SJSA1 (cell line): ENCODE results near the gene RAVER1. TPM values are rescaled to one million over a fixed set of nuclear protein-coding genes. Genes with fewer than 3 reads are reported as not detected.
"Not testable (repeated sequence)": the region's sequence is repeated elsewhere in the genome, so short reads cannot be mapped to it uniquely, and the experiment has no call there.

Experiments used
- DNase-seq, 2 experiments: peaks; one replicate each; pipeline ENCODE4 v3.0.0-alpha.2; 2015 to 2020; ENCODE audit warnings: low spot score in 2 of 2, low read depth in 1 of 2
- H3K27ac ChIP-seq: fragments of 250-450 bp; sonication (Bioruptor Pico); 2 replicates; pipeline ENCODE4 v1.5.1; 2020; ENCODE audit warnings: mild to moderate bottlenecking, moderate library complexity
- H3K27me3 ChIP-seq: fragments of 250-450 bp; sonication (Bioruptor Pico); replicated peaks from 2 replicates; pipeline ENCODE4 v1.5.1; 2020; ENCODE audit warnings: mild to moderate bottlenecking, moderate library complexity
- H3K36me3 ChIP-seq: fragments of 250-450 bp; sonication (Bioruptor Pico); 2 replicates; pipeline ENCODE4 v1.5.1; 2020; ENCODE audit warnings: mild to moderate bottlenecking
- H3K4me1 ChIP-seq: fragments of 250-450 bp; sonication (Bioruptor Pico); replicated peaks from 2 replicates; pipeline ENCODE4 v1.6.1; 2021; ENCODE audit warnings: mild to moderate bottlenecking
- H3K4me3 ChIP-seq: fragments of 250-450 bp; sonication (Bioruptor Pico); 2 replicates; pipeline ENCODE4 v1.5.1; 2020; ENCODE audit warnings: mild to moderate bottlenecking
- H3K9me3 ChIP-seq: fragments of 250-450 bp; sonication (Bioruptor Pico); replicated peaks from 2 replicates; pipeline ENCODE4 v1.5.1; 2020; ENCODE audit warnings: mild to moderate bottlenecking
- total RNA-seq: library from RNA; depleted of rRNA; stranded (reverse); fragments of >200 nt; shearing (Covaris generic); gene quantifications from 2 replicates; pipeline ENCODE4 v1.2.3, GENCODE V29; 2014; rRNA removed

Gene RAVER1, protein sequence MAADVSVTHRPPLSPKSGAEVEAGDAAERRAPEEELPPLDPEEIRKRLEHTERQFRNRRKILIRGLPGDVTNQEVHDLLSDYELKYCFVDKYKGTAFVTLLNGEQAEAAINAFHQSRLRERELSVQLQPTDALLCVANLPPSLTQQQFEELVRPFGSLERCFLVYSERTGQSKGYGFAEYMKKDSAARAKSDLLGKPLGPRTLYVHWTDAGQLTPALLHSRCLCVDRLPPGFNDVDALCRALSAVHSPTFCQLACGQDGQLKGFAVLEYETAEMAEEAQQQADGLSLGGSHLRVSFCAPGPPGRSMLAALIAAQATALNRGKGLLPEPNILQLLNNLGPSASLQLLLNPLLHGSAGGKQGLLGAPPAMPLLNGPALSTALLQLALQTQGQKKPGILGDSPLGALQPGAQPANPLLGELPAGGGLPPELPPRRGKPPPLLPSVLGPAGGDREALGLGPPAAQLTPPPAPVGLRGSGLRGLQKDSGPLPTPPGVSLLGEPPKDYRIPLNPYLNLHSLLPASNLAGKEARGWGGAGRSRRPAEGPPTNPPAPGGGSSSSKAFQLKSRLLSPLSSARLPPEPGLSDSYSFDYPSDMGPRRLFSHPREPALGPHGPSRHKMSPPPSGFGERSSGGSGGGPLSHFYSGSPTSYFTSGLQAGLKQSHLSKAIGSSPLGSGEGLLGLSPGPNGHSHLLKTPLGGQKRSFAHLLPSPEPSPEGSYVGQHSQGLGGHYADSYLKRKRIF
- 27.3 and 36.4 TPM in 2 replicates for total RNA-seq

DNA sequence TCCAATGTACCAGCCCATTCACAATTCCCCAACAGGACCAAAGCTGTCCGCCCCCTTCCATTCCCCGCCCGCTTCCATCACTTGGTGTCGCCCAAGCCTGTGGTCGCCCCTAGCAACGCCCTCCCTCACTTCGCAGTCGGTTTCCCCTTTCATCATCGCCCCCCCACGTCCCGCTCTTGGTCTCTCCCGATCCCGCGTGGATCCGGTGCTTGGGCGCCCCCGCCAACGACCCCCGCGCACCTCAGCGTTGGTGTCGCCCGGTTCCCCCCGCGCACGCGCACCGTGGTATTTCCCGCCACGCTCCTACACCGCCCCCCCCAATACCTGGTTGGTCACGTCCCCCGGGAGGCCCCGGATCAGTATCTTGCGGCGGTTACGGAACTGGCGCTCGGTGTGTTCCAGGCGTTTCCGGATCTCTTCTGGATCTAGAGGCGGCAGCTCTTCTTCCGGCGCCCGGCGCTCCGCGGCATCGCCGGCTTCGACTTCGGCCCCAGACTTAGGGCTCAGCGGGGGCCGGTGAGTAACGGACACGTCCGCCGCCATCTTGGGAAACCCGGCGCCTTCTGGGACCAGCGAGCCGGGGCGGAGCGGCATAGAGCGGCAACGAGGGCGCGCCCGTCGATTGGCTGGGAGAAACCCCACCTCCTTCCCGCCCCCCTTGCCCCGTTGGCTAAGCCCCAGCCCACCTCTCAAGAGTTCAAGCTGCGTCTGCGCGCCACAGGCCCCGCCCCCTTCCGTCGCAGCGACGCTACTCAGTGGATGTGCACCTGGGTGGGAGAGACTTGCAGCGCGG lies at the start of gene RAVER1:
RAVER1 (minus strand) TSS at position 565 of the 793 bp plus-strand sequence; CDS start at position 543, 22 bp downstream.
- Histone ChIP-seq H3K27me3 (no peaks in the 10 kb centered on the region), H3K4me3 (peak within 1 kb of the TSS; percentile 93), H3K36me3 (peaks cover 46% of the 10 kb centered on the region), H3K4me1 (peaks cover 19% of the 10 kb centered on the region), H3K27ac (peak within 1 kb of the TSS; percentile 96), H3K9me3 (no peaks in the 10 kb centered on the region)
- peak; percentile 97 to 98 for DNase-seq

DNA sequence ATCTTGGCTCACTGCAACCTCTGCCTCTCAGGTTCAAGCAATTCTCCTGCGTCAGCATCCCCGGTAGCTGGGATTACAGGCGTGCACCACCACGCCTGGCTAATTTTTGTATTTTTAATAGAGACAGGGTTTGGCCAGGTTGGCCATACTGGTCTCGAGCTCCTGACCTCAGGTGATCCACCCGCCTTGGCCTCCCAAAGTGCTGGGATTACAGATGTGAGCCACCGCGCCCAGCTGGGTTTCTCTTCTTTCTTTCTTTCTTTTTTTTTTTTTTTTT lies 49.8 kb upstream of the RAVER1 start:
- H3K9me3 ChIP-seq, H3K4me1 ChIP-seq, H3K27ac ChIP-seq, DNase-seq, H3K27me3 ChIP-seq, H3K4me3 ChIP-seq: not testable (repeated sequence)
- H3K36me3 ChIP-seq: peaks cover 11% of the 10 kb centered on the region

DNA sequence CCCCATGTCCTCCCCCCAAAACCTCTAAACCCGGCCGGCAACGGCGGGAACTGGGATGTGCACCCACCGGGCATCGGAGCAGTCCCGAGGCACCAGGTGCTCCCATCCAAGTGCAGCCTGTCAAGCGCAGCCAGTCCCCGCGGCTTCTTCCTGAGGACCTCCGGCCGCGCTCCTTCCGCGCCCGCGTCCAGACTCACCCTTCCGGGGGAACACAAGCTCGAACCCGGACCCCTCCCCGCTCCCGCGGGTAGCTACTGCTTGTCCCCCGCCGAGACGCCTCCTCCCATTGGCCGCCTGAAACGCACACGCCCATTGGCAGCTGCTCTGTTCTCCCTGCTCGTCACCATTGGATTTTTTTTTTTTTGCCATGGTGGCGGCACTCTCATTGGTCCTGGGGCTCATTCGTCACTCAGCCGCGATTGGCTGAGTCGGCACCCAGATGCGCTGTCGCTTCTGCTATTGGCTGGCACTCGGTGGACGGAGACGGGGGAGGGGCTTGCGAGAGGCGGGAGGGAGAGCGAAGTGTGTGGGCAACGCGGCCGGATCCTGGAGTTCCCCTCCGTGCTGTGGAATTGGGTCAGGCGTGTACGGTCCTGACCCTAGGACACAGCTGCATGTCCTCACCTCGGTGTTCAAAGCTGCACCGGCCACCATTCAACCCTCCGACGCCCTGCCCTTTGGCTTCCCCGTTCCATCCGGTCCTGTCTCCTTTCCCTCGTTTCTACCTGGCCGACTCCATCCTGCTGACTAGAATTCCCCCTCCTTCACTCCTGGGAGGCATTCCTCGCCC lies 47.2 kb upstream of the RAVER1 start, which contains the start of gene TYK2:
TYK2 (minus strand) TSS at position 260 of the 790 bp plus-strand sequence. CDS start 2,166 bp downstream, outside the sequence.
- Histone ChIP-seq H3K27me3 (no peaks in the 10 kb centered on the region), H3K36me3 (peaks cover 17% of the 10 kb centered on the region), H3K9me3 (no peaks in the 10 kb centered on the region), H3K27ac (peak within 1 kb of the TSS; percentile 33), H3K4me1 (peaks cover 5% of the 10 kb centered on the region), H3K4me3 (peak within 1 kb of the TSS; percentile 66)
- peak; percentile 97 to 99 for DNase-seq

DNA sequence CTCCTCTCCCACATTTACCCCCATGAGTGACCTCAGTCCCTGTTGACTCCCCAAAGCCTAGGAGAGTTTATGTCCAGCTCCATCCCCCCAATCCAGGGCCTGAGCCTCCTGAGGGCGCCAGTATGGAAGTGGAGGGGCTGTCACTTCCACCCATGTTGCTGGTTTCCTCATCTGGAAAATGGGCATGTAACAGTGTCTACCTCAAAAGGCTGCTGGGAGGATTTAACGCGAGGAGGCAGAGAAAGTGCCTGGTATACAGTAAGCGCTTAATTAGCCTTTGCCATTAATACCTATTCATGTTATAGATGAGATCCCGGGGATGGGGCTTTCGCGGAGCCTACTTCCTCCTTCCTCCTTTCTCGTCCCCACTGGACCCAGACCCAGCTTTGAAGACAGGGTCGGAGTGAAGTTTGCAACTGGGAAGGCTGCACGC lies 46.6 kb upstream of the RAVER1 start:
- H3K27me3 ChIP-seq: no peaks in the 10 kb centered on the region
- peak overlapping the region; percentile 33 for H3K27ac ChIP-seq
- peaks cover 5% of the 10 kb centered on the region for H3K4me1 ChIP-seq
- no peak for DNase-seq
- peak overlapping the region; percentile 66 for H3K4me3 ChIP-seq
- H3K36me3 ChIP-seq: peaks cover 17% of the 10 kb centered on the region
- no peaks in the 10 kb centered on the region for H3K9me3 ChIP-seq

DNA sequence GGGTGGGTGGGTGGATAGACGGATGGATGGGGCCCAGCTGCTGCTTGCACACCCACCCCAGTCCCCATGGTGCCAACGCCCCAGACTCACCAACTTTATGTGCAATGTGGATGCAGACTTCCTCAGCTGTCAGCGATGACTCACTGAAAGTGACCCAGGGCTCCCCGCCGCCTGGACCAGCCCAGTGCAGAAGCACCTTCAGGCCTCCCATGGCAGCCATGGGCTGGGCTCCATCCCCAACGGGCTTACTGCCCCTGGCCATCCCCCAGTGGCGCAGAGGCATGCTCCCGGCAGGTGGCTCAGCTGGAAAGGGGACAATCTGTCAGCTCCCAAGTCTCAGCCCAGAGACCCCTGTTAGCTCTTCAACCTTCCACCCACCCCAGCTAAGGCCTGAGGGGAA lies 44.8 kb upstream of the RAVER1 start:
- no peaks in the 10 kb centered on the region for H3K9me3 ChIP-seq
- H3K27me3 ChIP-seq: no peaks in the 10 kb centered on the region
- peaks cover 5% of the 10 kb centered on the region for H3K4me1 ChIP-seq
- DNase-seq: no peak
- H3K4me3 ChIP-seq: no peak overlapping the region
- H3K27ac ChIP-seq: no peak overlapping the region
- H3K36me3 ChIP-seq: peaks cover 20% of the 10 kb centered on the region

DNA sequence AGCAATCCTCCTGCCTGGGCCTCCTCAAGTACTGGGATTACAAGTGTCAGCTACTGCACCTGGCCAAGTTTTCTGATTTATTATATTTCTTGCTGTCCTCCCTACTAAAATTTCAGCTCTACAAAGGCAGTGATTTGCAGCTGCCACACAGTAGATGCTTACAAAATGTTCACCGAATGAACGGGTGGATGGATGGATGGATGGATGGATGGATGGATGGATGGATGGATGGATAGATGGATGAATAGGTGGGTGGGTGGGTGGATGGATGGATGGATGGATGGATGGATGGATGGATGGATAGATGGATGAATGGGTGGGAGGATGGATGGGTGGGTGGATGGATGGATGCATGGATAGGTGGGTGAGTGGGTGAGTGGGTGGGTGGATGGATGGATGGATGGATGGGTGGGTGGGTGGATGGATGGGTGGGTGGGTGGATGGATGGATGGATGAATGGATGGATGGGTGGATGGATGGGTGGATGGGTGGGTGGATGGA lies 43.9 kb upstream of the RAVER1 start:
- H3K4me1 ChIP-seq, H3K4me3 ChIP-seq, DNase-seq, H3K27ac ChIP-seq, H3K9me3 ChIP-seq, H3K27me3 ChIP-seq: not testable (repeated sequence)
- peaks cover 24% of the 10 kb centered on the region for H3K36me3 ChIP-seq

DNA sequence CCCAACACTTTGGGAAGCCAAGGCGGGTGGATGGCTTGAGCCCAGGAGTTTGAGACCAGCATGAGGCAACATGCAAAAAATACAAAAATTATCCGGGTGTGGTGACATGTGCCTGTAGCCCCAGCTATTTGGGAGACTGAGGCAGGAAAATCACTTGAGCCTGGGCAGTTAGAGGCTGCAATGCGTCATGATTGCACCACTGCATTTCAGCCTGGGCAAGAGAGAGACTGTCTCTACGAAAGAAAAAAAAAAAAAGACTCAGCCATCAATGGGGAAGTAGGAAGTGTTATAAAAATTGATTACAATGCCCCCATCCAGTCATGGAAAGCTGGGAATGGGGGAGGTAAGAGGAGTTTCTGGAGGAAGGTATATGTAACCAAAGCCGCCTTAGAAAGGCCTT lies 41.6 kb upstream of the RAVER1 start:
- no peak for DNase-seq
- no peak overlapping the region for H3K4me3 ChIP-seq
- peaks cover 28% of the 10 kb centered on the region for H3K36me3 ChIP-seq
- no peaks in the 10 kb centered on the region for H3K9me3 ChIP-seq
- no peaks in the 10 kb centered on the region for H3K27me3 ChIP-seq
- no peak overlapping the region for H3K27ac ChIP-seq
- H3K4me1 ChIP-seq: no peaks in the 10 kb centered on the region

DNA sequence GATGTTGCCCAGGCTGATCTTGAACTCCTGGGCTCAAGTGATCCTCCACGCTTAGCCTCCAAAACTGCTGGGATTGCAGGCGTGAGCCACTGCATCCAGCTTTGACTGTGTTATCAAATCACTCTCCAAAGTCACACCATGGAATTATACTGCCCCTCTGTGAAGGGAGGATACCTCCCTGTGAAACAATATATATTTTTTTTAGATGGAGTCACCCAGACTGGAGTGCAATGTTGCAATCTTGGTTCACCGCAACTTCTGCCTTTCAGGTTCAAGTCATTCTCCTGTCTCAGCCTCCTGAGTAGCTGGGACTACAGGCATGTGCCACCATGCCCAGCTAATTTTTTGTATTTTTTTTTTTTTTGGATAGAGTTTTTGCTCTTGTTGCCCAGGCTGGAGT lies 39.4 kb upstream of the RAVER1 start:
- Histone ChIP-seq H3K36me3 (peaks cover 39% of the 10 kb centered on the region), H3K4me1 (no peaks in the 10 kb centered on the region), H3K9me3 (no peaks in the 10 kb centered on the region), H3K27me3 (no peaks in the 10 kb centered on the region), H3K4me3 (no peak overlapping the region), H3K27ac (no peak overlapping the region)
- DNase-seq: no peak

DNA sequence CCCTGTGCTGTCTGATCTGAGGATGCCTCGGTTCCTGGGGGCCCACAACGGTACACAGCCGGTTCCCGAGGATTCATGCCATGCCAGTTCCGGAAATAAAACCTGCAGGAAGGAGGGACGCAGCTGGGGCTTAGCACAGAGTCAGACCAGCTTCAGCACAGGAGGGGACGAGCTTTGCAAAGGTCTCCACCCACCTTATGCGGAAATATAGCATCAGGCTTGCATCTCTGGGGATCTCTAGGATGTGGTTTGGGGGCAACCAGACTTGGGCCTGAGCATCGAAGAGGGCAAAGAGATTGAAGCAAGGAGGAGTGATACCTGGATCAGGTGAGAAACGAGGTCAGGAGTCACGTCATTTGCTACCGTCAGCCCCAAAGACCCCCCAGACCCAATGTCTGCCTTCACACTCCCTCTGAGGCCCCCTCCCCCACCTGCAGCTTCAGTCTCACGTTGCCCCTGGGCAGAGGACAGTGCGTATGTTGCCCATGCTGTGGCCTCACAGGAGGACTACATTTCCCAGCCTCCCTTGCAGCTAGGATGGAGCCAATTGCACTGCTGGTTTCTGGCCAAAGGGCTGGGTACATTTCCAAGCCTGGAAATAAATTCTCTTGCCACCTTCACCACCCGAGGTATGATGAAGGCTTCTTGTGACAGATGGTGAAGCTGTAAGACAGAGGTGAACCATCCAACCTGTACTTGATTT lies 34.9 kb upstream of the RAVER1 start:
- Histone ChIP-seq H3K27me3 (no peaks in the 10 kb centered on the region), H3K36me3 (peaks cover 69% of the 10 kb centered on the region)

DNA sequence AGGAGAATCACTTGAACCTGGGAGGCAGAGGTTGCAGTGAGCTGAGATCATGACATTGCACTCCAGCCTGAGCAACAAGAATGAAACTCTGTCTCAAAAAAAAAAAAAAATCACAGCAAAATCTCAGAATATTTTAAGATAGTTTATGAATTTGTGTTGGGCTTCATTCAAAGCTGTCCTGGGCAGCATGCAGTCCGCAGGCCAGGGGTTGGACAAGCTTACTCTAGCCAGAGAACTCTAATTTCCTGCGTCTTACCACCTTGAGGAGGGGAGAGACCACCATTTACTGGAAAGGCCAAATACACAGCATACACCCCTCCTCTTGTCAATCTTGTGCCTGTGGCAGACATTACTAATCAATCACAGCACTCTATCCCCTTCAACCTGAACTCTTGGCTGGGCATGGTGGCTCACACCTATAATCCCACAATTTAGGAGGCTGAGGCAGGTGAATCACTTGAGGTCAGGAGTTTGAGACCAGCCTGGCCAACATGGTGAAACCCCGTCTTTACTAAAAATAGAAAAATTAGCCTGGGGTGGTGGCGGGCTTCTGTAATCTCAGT lies 33.7 kb upstream of the RAVER1 start:
- not testable (repeated sequence) for H3K9me3 ChIP-seq, DNase-seq, H3K27ac ChIP-seq, H3K4me1 ChIP-seq, H3K4me3 ChIP-seq, H3K27me3 ChIP-seq
- H3K36me3 ChIP-seq: peaks cover 72% of the 10 kb centered on the region

More for the DNA sequence above, 34.9 kb upstream of the RAVER1 start:
- H3K4me3 ChIP-seq: no peak overlapping the region
- no peaks in the 10 kb centered on the region for H3K9me3 ChIP-seq
- no peak for DNase-seq
- H3K27ac ChIP-seq: no peak overlapping the region
- H3K4me1 ChIP-seq: no peaks in the 10 kb centered on the region

DNA sequence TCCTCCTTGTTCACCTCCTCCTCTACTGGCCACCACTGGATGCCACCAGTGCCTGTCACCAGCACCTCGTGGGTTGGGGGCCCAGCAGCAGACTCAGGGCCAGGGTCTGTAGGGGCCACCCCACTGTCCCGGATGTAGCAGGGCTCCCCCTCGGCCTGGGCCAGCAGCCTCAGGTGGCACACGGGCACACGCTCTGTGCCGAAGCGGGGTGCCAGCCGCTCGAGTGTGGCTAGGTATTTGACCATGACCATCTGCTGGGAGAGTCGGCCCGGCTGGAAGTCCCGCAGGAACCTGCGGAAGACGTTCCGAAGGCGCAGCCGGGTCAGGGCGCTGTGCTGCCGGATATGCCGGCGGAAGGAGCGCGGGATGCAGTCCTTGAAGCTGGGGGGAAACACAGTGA lies 32.2 kb upstream of the RAVER1 start:
- Histone ChIP-seq H3K36me3 (peaks cover 81% of the 10 kb centered on the region), H3K9me3 (no peaks in the 10 kb centered on the region), H3K27ac (no peak overlapping the region), H3K4me3 (no peak overlapping the region), H3K4me1 (no peaks in the 10 kb centered on the region), H3K27me3 (no peaks in the 10 kb centered on the region)
- no peak for DNase-seq

DNA sequence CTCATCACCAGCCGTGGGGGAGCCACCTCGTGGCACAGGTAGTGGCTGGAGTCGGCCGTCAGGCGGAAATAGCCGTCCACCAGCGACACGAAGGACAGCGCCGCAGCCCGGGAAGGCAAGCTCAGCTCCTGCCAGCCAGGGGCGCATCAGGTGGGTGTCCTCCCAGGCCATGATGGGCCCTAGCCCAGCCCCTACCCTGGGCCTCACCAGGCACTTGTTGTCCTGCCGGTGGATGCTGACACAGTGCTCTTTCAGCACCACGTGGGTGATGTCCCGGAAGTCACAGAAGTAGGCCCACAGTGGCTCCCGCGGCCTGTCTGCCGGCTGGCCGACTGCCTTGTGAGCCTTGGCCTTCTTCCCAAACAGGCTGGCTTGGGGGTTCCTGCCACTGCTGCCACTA lies 31.3 kb upstream of the RAVER1 start:
- Histone ChIP-seq H3K9me3 (no peaks in the 10 kb centered on the region), H3K36me3 (peaks cover 78% of the 10 kb centered on the region)
- no peak for DNase-seq

More for the DNA sequence above, 31.3 kb upstream of the RAVER1 start:
- Histone ChIP-seq H3K27ac (no peak overlapping the region), H3K27me3 (no peaks in the 10 kb centered on the region), H3K4me1 (no peaks in the 10 kb centered on the region), H3K4me3 (no peak overlapping the region)
